Measurements from ENCODE around the gene OMP. TPM values are rescaled to one million over a fixed set of nuclear protein-coding genes. Genes with fewer than 3 reads are reported as not detected.

OMP gene
- total and polyA plus RNA-seq, 9 donors = 0.55 to 1.8 (median 1.6) TPM; not detected in 4

DNA sequence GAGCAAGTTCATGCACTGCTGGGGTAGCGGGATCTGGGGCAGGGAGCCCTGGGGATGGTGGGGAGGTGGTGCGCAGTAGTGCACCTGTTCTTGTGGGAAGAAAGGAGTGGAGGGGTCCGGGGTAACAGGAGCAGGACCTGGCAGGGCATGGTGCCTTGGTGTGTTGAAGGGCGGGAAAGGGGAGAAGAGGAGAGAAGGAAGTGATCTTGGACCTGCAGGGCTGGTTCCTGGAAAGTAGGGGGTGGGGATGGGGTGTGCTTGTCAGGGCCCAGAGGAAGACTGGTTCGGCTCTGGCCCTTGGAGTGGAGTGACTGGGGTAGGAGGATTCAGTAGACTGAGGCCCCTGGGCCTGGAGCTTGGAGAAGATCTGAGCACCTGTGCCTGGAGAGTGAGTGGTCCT is 46.7 kb upstream of the OMP start:
- H3K27ac ChIP-seq = no peak overlapping the region

DNA sequence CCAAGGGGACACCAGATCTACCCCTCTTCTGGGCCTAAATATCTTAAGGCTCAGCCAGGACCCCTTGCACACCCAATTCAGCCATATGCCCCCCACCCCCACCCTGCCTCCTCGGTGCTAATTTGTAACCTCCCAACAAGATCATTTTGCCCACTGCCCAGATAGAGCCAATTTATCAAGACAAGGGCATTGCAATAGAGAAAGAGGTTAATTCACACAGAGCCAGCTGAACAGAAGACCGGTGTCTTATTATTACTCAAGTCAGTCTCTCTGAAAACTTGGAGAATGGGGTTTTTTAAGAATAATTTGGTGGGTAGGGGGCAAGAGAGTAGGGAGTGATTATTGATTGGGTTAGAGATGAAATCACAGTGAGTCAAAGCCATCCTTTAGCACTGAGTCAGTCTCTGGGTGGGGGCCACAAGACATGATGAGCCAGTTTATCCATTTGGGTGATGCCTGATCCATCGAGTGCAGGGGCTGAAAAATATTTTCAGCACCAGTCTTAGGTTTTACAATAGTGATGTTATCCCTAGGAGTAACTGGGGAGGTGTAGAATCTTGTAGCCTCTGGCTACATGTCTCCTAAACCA is 45.7 kb upstream of the OMP start:
- Histone ChIP-seq H3K27me3 (no peaks in the 10 kb centered on the region), H3K27ac (no peak overlapping the region), H3K9me3 (no peaks in the 10 kb centered on the region), H3K4me3 (no peak overlapping the region), H3K36me3 (no peaks in the 10 kb centered on the region), H3K4me1 (ENCODE audit: insufficient read depth) (no peaks in the 10 kb centered on the region)
- TF ChIP-seq, protein P1, sequence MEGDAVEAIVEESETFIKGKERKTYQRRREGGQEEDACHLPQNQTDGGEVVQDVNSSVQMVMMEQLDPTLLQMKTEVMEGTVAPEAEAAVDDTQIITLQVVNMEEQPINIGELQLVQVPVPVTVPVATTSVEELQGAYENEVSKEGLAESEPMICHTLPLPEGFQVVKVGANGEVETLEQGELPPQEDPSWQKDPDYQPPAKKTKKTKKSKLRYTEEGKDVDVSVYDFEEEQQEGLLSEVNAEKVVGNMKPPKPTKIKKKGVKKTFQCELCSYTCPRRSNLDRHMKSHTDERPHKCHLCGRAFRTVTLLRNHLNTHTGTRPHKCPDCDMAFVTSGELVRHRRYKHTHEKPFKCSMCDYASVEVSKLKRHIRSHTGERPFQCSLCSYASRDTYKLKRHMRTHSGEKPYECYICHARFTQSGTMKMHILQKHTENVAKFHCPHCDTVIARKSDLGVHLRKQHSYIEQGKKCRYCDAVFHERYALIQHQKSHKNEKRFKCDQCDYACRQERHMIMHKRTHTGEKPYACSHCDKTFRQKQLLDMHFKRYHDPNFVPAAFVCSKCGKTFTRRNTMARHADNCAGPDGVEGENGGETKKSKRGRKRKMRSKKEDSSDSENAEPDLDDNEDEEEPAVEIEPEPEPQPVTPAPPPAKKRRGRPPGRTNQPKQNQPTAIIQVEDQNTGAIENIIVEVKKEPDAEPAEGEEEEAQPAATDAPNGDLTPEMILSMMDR (IDR thresholded peaks at IDR 0.05) = no peak
- TF ChIP-seq EP300 (IDR thresholded peaks at IDR 0.05) = no peak
- DNase-seq = no peak
- intact Hi-C loops (cut with DNase I) = no loop called here
- 82 to 89% (median 87%) methylated on average over 3 of the region's 3 CpGs for WGBS, 3 donors

More for the DNA sequence above, 46.7 kb upstream of the OMP start:
- intact Hi-C loops (cut with DNase I) = no loop called here
- no peak overlapping the region for H3K4me3 ChIP-seq
- H3K9me3 ChIP-seq = no peaks in the 10 kb centered on the region
- no peaks in the 10 kb centered on the region for H3K36me3 ChIP-seq
- WGBS, 3 donors = 92 to 95% (median 94%) methylated on average over 5 of the region's 5 CpGs
- TF ChIP-seq EP300 (IDR thresholded peaks at IDR 0.05) (no peak), POLR2A (IDR thresholded peaks at IDR 0.05) (no peak)
- TF ChIP-seq, protein P1 (IDR thresholded peaks at IDR 0.05) = no peak
- no peaks in the 10 kb centered on the region for H3K27me3 ChIP-seq
- no peaks in the 10 kb centered on the region for H3K4me1 ChIP-seq (ENCODE audit: insufficient read depth)
- DNase-seq = no peak

DNA sequence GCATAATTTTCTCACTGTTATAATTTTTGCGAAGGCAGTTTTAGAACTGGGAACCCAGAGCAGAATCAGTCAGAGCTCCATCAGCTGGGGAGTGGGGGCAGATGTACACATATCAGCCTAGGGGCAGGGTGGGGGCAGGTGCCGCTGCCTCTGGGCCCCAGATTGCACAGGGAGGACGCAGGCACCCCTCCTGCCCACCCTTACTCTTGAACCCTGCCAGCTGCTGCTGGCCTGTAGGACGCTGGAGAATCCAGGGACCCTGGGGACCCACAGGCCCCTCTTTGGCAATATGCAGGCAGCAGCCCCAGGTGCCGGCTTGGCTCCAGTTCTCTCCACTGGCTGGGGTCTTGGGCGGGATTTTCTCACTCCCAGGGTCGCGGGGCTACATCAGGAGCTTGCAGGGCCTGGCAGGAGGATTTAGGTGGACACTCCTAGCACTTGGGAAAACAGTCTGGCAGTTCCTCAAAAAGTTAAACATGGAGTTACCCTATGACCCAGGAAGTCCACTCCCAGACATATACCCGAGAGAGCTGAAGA is 44.6 kb upstream of the OMP start:
- WGBS, 3 donors = 64 to 71% (median 71%) methylated on average over 9 of the region's 9 CpGs
- no peaks in the 10 kb centered on the region for H3K4me1 ChIP-seq (ENCODE audit: insufficient read depth)
- no peaks in the 10 kb centered on the region for H3K27me3 ChIP-seq
- DNase-seq = no peak
- H3K27ac ChIP-seq = no peak overlapping the region
- intact Hi-C loops (cut with DNase I) = no loop called here
- H3K4me3 ChIP-seq = no peak overlapping the region
- TF ChIP-seq POLR2A (IDR thresholded peaks at IDR 0.05) (no peak), EP300 (IDR thresholded peaks at IDR 0.05) (no peak)
- TF ChIP-seq, protein P1 (IDR thresholded peaks at IDR 0.05) = no peak
- H3K9me3 ChIP-seq = no peaks in the 10 kb centered on the region
- no peaks in the 10 kb centered on the region for H3K36me3 ChIP-seq

DNA sequence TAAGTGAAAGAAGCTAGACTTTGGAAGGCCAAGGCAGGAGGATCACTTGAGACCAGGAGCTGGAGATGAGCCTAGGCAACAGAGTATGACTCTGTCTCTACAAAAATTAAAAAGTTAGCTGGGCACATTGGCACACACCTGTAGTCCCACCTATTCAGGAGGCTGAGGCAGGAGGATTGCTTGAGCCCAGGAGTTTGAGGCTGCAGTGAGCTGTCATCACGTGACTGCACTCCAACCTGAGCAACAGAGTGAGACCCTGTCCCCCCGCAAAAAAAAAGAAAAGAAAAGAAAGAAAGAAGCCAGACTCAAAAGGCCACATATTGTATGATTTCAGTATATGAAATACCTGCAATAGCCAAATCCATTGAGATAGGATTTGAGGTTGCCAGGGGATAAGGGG is 43.7 kb upstream of the OMP start:
- intact Hi-C loops (cut with DNase I) = no loop called here
- no peaks in the 10 kb centered on the region for H3K27me3 ChIP-seq
- no peak overlapping the region for H3K27ac ChIP-seq
- no peak for TF ChIP-seq POLR2A (IDR thresholded peaks at IDR 0.05)
- TF ChIP-seq, protein P1 (IDR thresholded peaks at IDR 0.05) = no peak
- TF ChIP-seq EP300 (IDR thresholded peaks at IDR 0.05) = no peak
- H3K9me3 ChIP-seq = no peaks in the 10 kb centered on the region
- WGBS, 3 donors = 84 to 92% (median 89%) methylated on average over 2 of the region's 2 CpGs
- no peak overlapping the region for H3K4me3 ChIP-seq
- H3K4me1 ChIP-seq (ENCODE audit: insufficient read depth) = no peaks in the 10 kb centered on the region
- no peak for DNase-seq
- no peaks in the 10 kb centered on the region for H3K36me3 ChIP-seq
